ENCODE data around the gene PTPN11.
A peak's percentile ranks its signal among the peaks of the same experiment; 100 is the strongest.

Gene PTPN11

GRCh38 chr12:112524676-112525425 lies 106.1 kb downstream of the PTPN11 start:
- DNase-seq (ENCODE audit: low spot score) = no peak
- H3K27ac ChIP-seq (ENCODE audit: poor library complexity, severe bottlenecking) = no peak overlapping the region
- no peaks in the 10 kb centered on the region for H3K36me3 ChIP-seq (ENCODE audit: low read depth)
- no peaks in the 10 kb centered on the region for H3K4me1 ChIP-seq (ENCODE audit: insufficient read depth, poor library complexity, severe bottlenecking)
- peak; percentile 90 for ATAC-seq (ENCODE audit: low read depth)
- no peak overlapping the region for H3K4me3 ChIP-seq (ENCODE audit: severe bottlenecking)
- TF ChIP-seq CTCF (IDR thresholded peaks at IDR 0.05; ENCODE audit: poor library complexity, severe bottlenecking) = no peak
- no peaks in the 10 kb centered on the region for H3K9me3 ChIP-seq (ENCODE audit: severe bottlenecking)
- peaks cover 3% of the 10 kb centered on the region for H3K27me3 ChIP-seq (ENCODE audit: insufficient read depth, poor library complexity, severe bottlenecking)

GRCh38 chr12:112525426-112525809 lies 106.7 kb downstream of the PTPN11 start:
- Histone ChIP-seq H3K27me3 (ENCODE audit: insufficient read depth, poor library complexity, severe bottlenecking) (peaks cover 3% of the 10 kb centered on the region), H3K36me3 (ENCODE audit: low read depth) (no peaks in the 10 kb centered on the region), H3K4me1 (ENCODE audit: insufficient read depth, poor library complexity, severe bottlenecking) (no peaks in the 10 kb centered on the region), H3K27ac (ENCODE audit: poor library complexity, severe bottlenecking) (no peak overlapping the region), H3K9me3 (ENCODE audit: severe bottlenecking) (no peaks in the 10 kb centered on the region), H3K4me3 (ENCODE audit: severe bottlenecking) (no peak overlapping the region)
- no peak for TF ChIP-seq CTCF (IDR thresholded peaks at IDR 0.05; ENCODE audit: poor library complexity, severe bottlenecking)
- ATAC-seq (ENCODE audit: low read depth) (no peak), DNase-seq (ENCODE audit: low spot score) (no peak)

- ATAC-seq (ENCODE audit: low read depth) = no peak
- Histone ChIP-seq H3K9me3 (ENCODE audit: severe bottlenecking) (no peaks in the 10 kb centered on the region), H3K4me1 (ENCODE audit: insufficient read depth, poor library complexity, severe bottlenecking) (no peaks in the 10 kb centered on the region), H3K36me3 (ENCODE audit: low read depth) (no peaks in the 10 kb centered on the region), H3K27ac (ENCODE audit: poor library complexity, severe bottlenecking) (no peak overlapping the region), H3K4me3 (ENCODE audit: severe bottlenecking) (no peak overlapping the region), H3K27me3 (ENCODE audit: insufficient read depth, poor library complexity, severe bottlenecking) (peaks cover 3% of the 10 kb centered on the region)
- no peak for TF ChIP-seq CTCF (IDR thresholded peaks at IDR 0.05; ENCODE audit: poor library complexity, severe bottlenecking)
- DNase-seq (ENCODE audit: low spot score) = no peak
These were observed 108.3 kb downstream of the PTPN11 start for GRCh38 chr12:112527082-112527481.

GRCh38 chr12:112527501-112527900 lies 108.8 kb downstream of the PTPN11 start:
- no peaks in the 10 kb centered on the region for H3K36me3 ChIP-seq (ENCODE audit: low read depth)
- H3K4me3 ChIP-seq (ENCODE audit: severe bottlenecking) = no peak overlapping the region
- no peak overlapping the region for H3K27ac ChIP-seq (ENCODE audit: poor library complexity, severe bottlenecking)
- ATAC-seq (ENCODE audit: low read depth) (no peak), DNase-seq (ENCODE audit: low spot score) (no peak)
- H3K4me1 ChIP-seq (ENCODE audit: insufficient read depth, poor library complexity, severe bottlenecking) = no peaks in the 10 kb centered on the region
- H3K9me3 ChIP-seq (ENCODE audit: severe bottlenecking) = no peaks in the 10 kb centered on the region
- no peak for TF ChIP-seq CTCF (IDR thresholded peaks at IDR 0.05; ENCODE audit: poor library complexity, severe bottlenecking)
- peaks cover 3% of the 10 kb centered on the region for H3K27me3 ChIP-seq (ENCODE audit: insufficient read depth, poor library complexity, severe bottlenecking)

- H3K36me3 ChIP-seq (ENCODE audit: low read depth) = no peaks in the 10 kb centered on the region
- no peak for TF ChIP-seq CTCF (IDR thresholded peaks at IDR 0.05; ENCODE audit: poor library complexity, severe bottlenecking)
- no peaks in the 10 kb centered on the region for H3K4me1 ChIP-seq (ENCODE audit: insufficient read depth, poor library complexity, severe bottlenecking)
- no peak for ATAC-seq (ENCODE audit: low read depth)
- H3K27me3 ChIP-seq (ENCODE audit: insufficient read depth, poor library complexity, severe bottlenecking) = peaks cover 3% of the 10 kb centered on the region
- DNase-seq (ENCODE audit: low spot score) = no peak
- H3K9me3 ChIP-seq (ENCODE audit: severe bottlenecking) = no peaks in the 10 kb centered on the region
- no peak overlapping the region for H3K4me3 ChIP-seq (ENCODE audit: severe bottlenecking)
- no peak overlapping the region for H3K27ac ChIP-seq (ENCODE audit: poor library complexity, severe bottlenecking)
These were observed 109.8 kb downstream of the PTPN11 start for GRCh38 chr12:112528521-112528920.

Measured in RWPE2 (cell line).